A549 (cell line): ENCODE results near the gene PKP4.

Experiments
- BHLHE40 ChIP-seq: IDR thresholded peaks from 2 replicates; pipeline ENCODE4 v1.6.1; 2012; ENCODE audit warnings: low read depth, low read length, inconsistent platforms
- JUNB ChIP-seq: fragments of >200 bp; sonication (Bioruptor Twin); formaldehyde crosslinking; IDR thresholded peaks from 2 replicates; pipeline ENCODE4 v1.6.1; 2016
- RAD21 ChIP-seq, 2 experiments: fragments of >200 bp in 1 of 2; sonication (Bioruptor Twin) in 1 of 2; formaldehyde crosslinking in 1 of 2; IDR thresholded peaks in 1 of 2; conservative IDR thresholded peaks in 1 of 2; 2 replicates in 1 of 2; 3 replicates in 1 of 2; pipeline ENCODE4 v1.6.1; 2012 to 2018; ENCODE audit warnings: inconsistent platforms in 1 of 2
- TF ChIP-seq, protein P1 (sequence below): IDR thresholded peaks from 2 replicates; pipeline ENCODE4 v1.6.1; 2012

DNA sequence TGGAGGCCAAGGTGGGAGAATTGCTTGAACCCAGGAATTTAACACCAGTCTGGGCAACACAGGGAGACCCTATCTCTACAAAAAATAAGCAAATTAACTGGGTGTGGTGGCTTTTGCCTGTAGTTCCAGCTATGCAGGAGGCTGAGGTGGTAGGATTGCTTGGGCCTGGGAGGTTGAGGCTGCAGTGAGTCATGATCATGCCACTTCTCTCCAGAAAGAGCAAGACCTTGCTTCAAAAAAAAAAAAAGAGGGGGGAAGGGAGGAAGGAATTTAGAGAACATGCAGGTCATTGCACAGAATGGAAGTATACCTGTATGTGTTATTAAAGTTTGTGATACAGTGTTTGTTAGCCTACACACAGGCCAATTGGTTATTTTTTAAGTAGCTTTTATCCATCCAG lies 25.8 kb downstream of the PKP4 start:
- TF ChIP-seq BHLHE40 (no peak), RAD21 (conservative IDR thresholded peaks at IDR 0.05 in 1 of 2, IDR thresholded peaks at IDR 0.05 in 1 of 2) (no peak), JUNB (no peak)
- TF ChIP-seq, protein P1, sequence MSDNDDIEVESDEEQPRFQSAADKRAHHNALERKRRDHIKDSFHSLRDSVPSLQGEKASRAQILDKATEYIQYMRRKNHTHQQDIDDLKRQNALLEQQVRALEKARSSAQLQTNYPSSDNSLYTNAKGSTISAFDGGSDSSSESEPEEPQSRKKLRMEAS = no peak
